ENCODE data around the gene PSMD1. TPM values are rescaled to one million over a fixed set of nuclear protein-coding genes. Genes with fewer than 3 reads are reported as not detected.

Gene PSMD1
- total RNA-seq, 1 donor from 2014 or later: 77.2 TPM

DNA sequence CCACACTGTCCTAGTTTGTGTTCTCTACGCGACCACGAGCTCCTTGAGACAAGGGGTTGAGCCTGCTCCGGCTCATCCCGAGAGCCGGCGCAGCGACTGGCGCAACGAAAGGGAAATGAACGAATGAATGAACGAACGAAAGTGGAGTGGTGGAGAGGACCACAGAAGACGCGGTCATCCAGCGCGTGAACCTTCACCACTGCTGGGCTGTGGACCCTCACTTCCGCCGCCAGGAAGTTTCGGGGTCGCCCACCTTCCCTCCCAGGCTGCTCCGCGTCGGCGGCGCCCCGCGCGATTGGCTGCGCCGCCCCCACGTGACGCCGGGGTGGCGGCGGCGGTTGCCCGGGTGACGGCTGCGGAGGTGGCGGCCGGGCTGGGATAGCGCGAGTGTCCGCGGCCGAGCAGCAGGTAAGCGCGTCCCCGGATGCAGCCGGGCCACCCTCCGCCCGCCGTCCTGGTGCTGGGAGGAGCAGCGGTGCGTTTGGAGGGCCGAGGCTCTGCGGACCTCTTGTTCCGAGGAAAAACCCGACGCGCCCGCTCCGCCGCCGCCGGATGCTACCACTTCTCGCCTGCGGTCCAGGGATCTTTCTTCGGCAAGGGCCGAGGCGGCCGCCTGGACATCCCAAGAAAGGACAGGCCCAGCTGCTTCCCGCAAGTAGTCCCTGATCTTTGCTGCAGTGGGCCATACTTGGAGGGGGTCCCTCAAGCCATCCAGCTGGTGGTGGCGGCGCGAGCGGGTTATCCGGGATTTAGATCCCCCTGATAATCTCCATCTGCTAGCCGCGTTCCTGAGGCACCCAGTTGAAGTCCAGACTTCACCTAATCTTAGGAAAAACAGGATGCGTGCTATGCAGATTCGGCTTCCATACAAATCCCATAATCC is 141.9 kb downstream of the PSMD1 start, which contains the start of gene ARMC9:
Gene ARMC9, plus strand, starts transcription at position 341 of the 883 bp plus-strand sequence. CDS start 7,608 bp downstream, outside the sequence.
- Histone ChIP-seq H3K4me3 (ENCODE audit: low read depth, low read length) (peak within 1 kb of the TSS; percentile 59), H3K36me3 (ENCODE audit: control insufficient read depth, insufficient read depth, low read length) (no peaks in the 10 kb centered on the region), H3K27me3 (ENCODE audit: control insufficient read depth, insufficient read depth, low read length) (no peaks in the 10 kb centered on the region)
- no peak for DNase-seq (ENCODE audit: low read depth)
- TF ChIP-seq, protein P1, sequence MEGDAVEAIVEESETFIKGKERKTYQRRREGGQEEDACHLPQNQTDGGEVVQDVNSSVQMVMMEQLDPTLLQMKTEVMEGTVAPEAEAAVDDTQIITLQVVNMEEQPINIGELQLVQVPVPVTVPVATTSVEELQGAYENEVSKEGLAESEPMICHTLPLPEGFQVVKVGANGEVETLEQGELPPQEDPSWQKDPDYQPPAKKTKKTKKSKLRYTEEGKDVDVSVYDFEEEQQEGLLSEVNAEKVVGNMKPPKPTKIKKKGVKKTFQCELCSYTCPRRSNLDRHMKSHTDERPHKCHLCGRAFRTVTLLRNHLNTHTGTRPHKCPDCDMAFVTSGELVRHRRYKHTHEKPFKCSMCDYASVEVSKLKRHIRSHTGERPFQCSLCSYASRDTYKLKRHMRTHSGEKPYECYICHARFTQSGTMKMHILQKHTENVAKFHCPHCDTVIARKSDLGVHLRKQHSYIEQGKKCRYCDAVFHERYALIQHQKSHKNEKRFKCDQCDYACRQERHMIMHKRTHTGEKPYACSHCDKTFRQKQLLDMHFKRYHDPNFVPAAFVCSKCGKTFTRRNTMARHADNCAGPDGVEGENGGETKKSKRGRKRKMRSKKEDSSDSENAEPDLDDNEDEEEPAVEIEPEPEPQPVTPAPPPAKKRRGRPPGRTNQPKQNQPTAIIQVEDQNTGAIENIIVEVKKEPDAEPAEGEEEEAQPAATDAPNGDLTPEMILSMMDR (IDR thresholded peaks at IDR 0.05; ENCODE audit: insufficient read depth, low read length, poor library complexity, severe bottlenecking): no peak

DNA sequence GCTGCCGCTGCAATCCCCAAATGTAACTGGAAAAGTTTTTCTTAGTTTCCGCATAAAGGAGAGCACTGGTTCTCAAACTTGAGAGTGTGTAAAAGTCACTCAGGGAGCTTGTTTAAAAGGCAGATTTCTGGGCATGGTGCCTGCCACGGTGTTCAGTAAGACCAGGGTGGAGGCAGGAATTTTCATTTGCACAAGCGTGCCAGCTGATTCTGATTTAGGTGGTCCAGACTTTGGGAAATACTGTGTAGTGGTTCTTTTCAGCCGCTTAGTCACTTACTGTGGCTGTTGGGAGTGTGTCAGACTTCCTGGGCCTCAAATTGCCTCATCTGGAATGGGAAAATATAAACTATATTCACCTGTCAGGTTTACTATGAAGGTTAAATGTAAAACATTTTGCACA is 142.6 kb downstream of the PSMD1 start:
- Histone ChIP-seq H3K4me3 (ENCODE audit: low read depth, low read length) (peak overlapping the region; percentile 59), H3K27me3 (ENCODE audit: control insufficient read depth, insufficient read depth, low read length) (no peaks in the 10 kb centered on the region), H3K36me3 (ENCODE audit: control insufficient read depth, insufficient read depth, low read length) (no peaks in the 10 kb centered on the region)
- TF ChIP-seq, protein P1 (IDR thresholded peaks at IDR 0.05; ENCODE audit: insufficient read depth, low read length, poor library complexity, severe bottlenecking): no peak
- DNase-seq (ENCODE audit: low read depth): no peak

DNA sequence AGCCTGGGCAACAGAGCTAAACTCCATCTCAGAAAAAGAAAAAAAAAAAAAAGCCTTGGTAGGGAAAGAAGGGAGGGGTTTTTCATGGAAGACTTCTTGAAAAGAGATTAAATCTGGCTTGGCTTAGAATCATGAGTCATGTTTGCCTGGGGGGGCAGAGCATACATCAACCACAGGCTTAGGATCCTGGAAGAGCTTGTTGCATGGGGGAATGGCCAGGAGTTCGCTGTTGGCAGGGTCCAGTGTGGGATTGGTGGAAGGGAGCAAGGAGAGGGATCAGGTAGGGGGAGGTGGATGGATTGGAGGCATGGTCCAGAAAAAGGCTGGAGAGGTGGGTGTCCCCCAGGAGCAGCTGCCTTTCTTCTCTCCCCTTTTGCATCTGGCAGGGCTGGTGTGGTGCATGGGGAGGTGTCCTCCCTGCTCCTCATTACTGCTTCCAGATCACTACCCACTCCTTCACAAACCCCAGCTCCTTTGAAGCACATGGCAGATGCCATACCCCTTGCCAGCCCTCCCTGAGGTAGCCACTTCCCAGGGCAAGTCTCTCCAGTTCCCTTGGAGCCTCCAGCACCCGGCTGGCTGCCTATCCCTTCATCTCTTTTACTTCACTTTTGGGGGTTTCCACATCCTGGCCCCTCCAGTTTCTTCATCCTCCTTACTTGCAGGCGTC is 144.3 kb downstream of the PSMD1 start:
- no peak for DNase-seq (ENCODE audit: low read depth)
- Histone ChIP-seq H3K27me3 (ENCODE audit: control insufficient read depth, insufficient read depth, low read length) (no peaks in the 10 kb centered on the region), H3K36me3 (ENCODE audit: control insufficient read depth, insufficient read depth, low read length) (no peaks in the 10 kb centered on the region), H3K4me3 (ENCODE audit: low read depth, low read length) (no peak overlapping the region)
- TF ChIP-seq, protein P1 (IDR thresholded peaks at IDR 0.05; ENCODE audit: insufficient read depth, low read length, poor library complexity, severe bottlenecking): no peak

DNA sequence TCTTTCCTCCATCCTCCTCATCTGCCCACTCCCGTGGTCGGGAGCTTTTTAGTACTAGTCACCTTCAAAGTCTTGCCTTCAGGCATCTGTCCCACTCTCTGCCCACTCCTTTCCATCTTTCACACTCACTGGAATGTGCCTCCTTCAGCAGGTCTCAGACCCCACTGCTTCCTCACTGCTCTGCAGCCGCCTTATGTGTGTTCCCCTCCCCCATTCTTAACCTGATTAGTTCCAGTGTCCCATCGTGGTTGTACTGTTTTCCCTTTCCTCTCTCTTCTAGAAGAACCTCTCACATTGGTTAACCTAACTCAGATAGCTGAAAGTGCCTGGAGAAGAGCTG is 144.8 kb downstream of the PSMD1 start:
- Histone ChIP-seq H3K27me3 (ENCODE audit: control insufficient read depth, insufficient read depth, low read length) (no peaks in the 10 kb centered on the region), H3K36me3 (ENCODE audit: control insufficient read depth, insufficient read depth, low read length) (no peaks in the 10 kb centered on the region), H3K4me3 (ENCODE audit: low read depth, low read length) (no peak overlapping the region)
- DNase-seq (ENCODE audit: low read depth): no peak
- TF ChIP-seq, protein P1 (IDR thresholded peaks at IDR 0.05; ENCODE audit: insufficient read depth, low read length, poor library complexity, severe bottlenecking): no peak

DNA sequence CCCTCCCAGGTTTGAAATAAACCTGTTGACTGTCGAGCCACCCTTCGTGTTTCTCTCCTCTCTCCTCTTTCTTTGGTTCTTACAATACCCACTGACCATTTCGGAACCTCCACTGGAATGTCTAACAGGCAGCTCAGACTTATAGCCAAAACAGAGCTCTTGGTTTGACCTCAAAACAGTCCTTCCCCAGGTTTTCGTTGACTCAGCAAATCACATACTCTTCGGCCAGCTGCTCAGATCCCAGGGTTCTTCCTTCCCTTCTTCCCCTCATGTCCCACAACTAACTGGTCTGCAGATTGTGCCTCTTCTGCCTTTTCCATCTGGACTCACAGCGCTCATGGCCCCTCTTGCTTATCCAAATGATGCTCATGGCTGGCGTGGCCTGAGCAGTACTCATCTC is 146.4 kb downstream of the PSMD1 start:
- H3K27me3 ChIP-seq (ENCODE audit: control insufficient read depth, insufficient read depth, low read length): no peaks in the 10 kb centered on the region
- H3K4me3 ChIP-seq (ENCODE audit: low read depth, low read length): no peak overlapping the region
- H3K36me3 ChIP-seq (ENCODE audit: control insufficient read depth, insufficient read depth, low read length): no peaks in the 10 kb centered on the region
- DNase-seq (ENCODE audit: low read depth): no peak
- TF ChIP-seq, protein P1 (IDR thresholded peaks at IDR 0.05; ENCODE audit: insufficient read depth, low read length, poor library complexity, severe bottlenecking): no peak

All from kidney epithelial cell (primary cell).